Keratinocyte (primary cell): Measurements from ENCODE around the gene NTRK1. TPM values are rescaled to one million over a fixed set of nuclear protein-coding genes. Genes with fewer than 3 reads are reported as not detected.

Experiments used
- DNase-seq: peaks from one replicate; pipeline ENCODE4 v3.0.0-alpha.2; 2011; ENCODE audit warnings: low read depth, missing footprints, low spot score
- FAIRE-seq: peaks from 2 replicates; lab custom pipeline; 2011; peaks lifted over from hg19 to GRCh38; lab: Jason Lieb, UNC
- H2AFZ ChIP-seq: 2 replicates; pipeline ENCODE4 v1.6.0; 2012; ENCODE audit warnings: low read length, control low read depth, inconsistent platforms; ENCODE audit not compliant: control insufficient read depth
- H3K27ac ChIP-seq: 2 replicates; pipeline ENCODE4 v1.5.1; 2011; ENCODE audit warnings: low read length; ENCODE audit not compliant: control insufficient read depth, insufficient read depth
- H3K27me3 ChIP-seq: 3 replicates; pipeline ENCODE4 v1.6.0; 2011; ENCODE audit warnings: low read length; ENCODE audit not compliant: control insufficient read depth, insufficient read depth; ENCODE audit errors: extremely low read depth
- H3K36me3 ChIP-seq, 2 experiments: 2 replicates in 1 of 2; 3 replicates in 1 of 2; pipeline ENCODE4 v1.5.1; 2011; ENCODE audit warnings: low read length in 2 of 2, mild to moderate bottlenecking in 1 of 2; ENCODE audit not compliant: control insufficient read depth in 2 of 2, insufficient read depth in 2 of 2; ENCODE audit errors: extremely low read depth in 1 of 2
- H3K4me1 ChIP-seq: 3 replicates; pipeline ENCODE4 v1.5.1; 2011; ENCODE audit warnings: low read length; ENCODE audit not compliant: control insufficient read depth, insufficient read depth; ENCODE audit errors: extremely low read depth
- H3K4me2 ChIP-seq: 3 replicates; pipeline ENCODE4 v1.6.0; 2011; ENCODE audit warnings: low read depth, low read length; ENCODE audit not compliant: control insufficient read depth, insufficient read depth; ENCODE audit errors: extremely low read depth
- H3K4me3 ChIP-seq, 3 experiments: fragments of 200-600 bp in 1 of 3; sonication (generic) in 1 of 3; 2 replicates in 2 of 3; 3 replicates in 1 of 3; pipeline ENCODE4 v1.5.1; 2011 to 2016; ENCODE audit warnings: low read length in 3 of 3, mild to moderate bottlenecking in 3 of 3, control low read depth in 2 of 3, inconsistent platforms in 1 of 3, low read depth in 1 of 3, mixed read lengths in 1 of 3, mixed run types in 1 of 3, moderate library complexity in 1 of 3; ENCODE audit not compliant: control insufficient read depth in 2 of 3, insufficient read depth in 2 of 3; ENCODE audit errors: extremely low read depth in 1 of 3
- H3K79me2 ChIP-seq: 2 replicates; pipeline ENCODE4 v1.6.0; 2012; ENCODE audit warnings: low read length; ENCODE audit not compliant: control insufficient read depth, insufficient read depth
- H3K9ac ChIP-seq: 3 replicates; pipeline ENCODE4 v1.6.0; 2011; ENCODE audit warnings: low read length; ENCODE audit not compliant: control insufficient read depth, insufficient read depth; ENCODE audit errors: extremely low read depth
- H3K9me1 ChIP-seq: 3 replicates; pipeline ENCODE4 v1.6.0; 2011; ENCODE audit warnings: low read length; ENCODE audit not compliant: control insufficient read depth, insufficient read depth; ENCODE audit errors: extremely low read depth
- H3K9me3 ChIP-seq: 2 replicates; pipeline ENCODE4 v1.5.1; 2012; ENCODE audit warnings: low read depth, low read length; ENCODE audit not compliant: control insufficient read depth
- H4K20me1 ChIP-seq: 3 replicates; pipeline ENCODE4 v1.6.0; 2011; ENCODE audit warnings: low read length; ENCODE audit not compliant: control insufficient read depth, insufficient read depth; ENCODE audit errors: extremely low read depth
- EZH2 ChIP-seq: IDR thresholded peaks from one replicate; pipeline ENCODE4 v1.6.1; 2012; ENCODE audit warnings: inconsistent platforms, mild to moderate bottlenecking, low read length, moderate library complexity
- dilution Hi-C: fragments of 300-500 bp; cut with MboI; formaldehyde crosslinking; loops from one replicate; pipeline ENCODE4 v1.7.0; 2020; ENCODE audit warnings: low sequenced_read_pairs; ENCODE audit not compliant: extremely low pct_ligation_motif_present
- polyA plus RNA-seq, 5 experiments: library from polyadenylated mRNA; depleted of rRNA in 3 of 5; stranded (reverse) in 3 of 5; stranded (forward) in 1 of 5; unstranded in 1 of 5; fragments of >200 nt; gene quantifications; 1 replicate in 1 of 5; 2 replicates in 3 of 5; 3 replicates in 1 of 5; pipeline versions ENCODE4 v1.2.1 to v1.2.3, GENCODE V29; 2011 to 2012; ENCODE audit warnings: missing spikeins in 2 of 5, low read depth in 1 of 5, low replicate concordance in 1 of 5
- TF ChIP-seq, protein P1 (sequence below), 3 experiments: IDR thresholded peaks in 1 of 3; conservative IDR thresholded peaks in 1 of 3; optimal IDR thresholded peaks in 1 of 3; 2 replicates in 2 of 3; 3 replicates in 1 of 3; pipeline versions ENCODE3 to v1.5.1; 2011; ENCODE audit warnings: low read length in 3 of 3, mild to moderate bottlenecking in 3 of 3, moderate library complexity in 2 of 3, control low read depth in 1 of 3, inconsistent platforms in 1 of 3; ENCODE audit not compliant: insufficient read depth in 2 of 3; ENCODE audit errors: extremely low read depth in 1 of 3

NTRK1 gene
- polyA plus RNA-seq, 1 donor (not counting 4 experiments of a cell fraction or from before 2014, with no cell fraction given) = 0.03 TPM

DNA sequence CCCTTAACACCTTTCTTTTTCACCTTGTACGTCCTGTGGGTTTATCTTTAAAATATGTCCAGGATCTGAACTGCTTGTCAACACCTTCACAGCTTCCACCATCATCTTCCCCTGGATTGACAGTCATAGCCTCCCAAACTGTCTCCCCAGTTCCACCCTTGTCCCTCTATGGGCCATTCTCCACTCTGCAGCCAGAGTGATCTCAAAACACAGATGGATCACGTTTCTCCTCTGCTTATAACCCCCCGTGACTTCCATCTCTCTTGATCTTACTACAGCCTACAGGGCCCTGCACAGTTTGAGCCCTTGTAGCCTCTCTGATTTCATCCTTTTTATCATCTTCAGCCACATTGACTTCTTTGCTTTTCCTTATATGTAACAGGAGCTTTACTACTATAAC, 6.0 kb upstream of the NTRK1 start:
- DNase-seq (no peak), FAIRE-seq (no peak)
- peaks cover 60% of the 10 kb centered on the region for H3K27me3 ChIP-seq
- no peaks in the 10 kb centered on the region for H3K9me3 ChIP-seq
- no peak overlapping the region for H2AFZ ChIP-seq
- H3K4me2 ChIP-seq = no peak overlapping the region
- no peak overlapping the region for H3K27ac ChIP-seq
- no peaks in the 10 kb centered on the region for H3K79me2 ChIP-seq
- TF ChIP-seq, protein P1, sequence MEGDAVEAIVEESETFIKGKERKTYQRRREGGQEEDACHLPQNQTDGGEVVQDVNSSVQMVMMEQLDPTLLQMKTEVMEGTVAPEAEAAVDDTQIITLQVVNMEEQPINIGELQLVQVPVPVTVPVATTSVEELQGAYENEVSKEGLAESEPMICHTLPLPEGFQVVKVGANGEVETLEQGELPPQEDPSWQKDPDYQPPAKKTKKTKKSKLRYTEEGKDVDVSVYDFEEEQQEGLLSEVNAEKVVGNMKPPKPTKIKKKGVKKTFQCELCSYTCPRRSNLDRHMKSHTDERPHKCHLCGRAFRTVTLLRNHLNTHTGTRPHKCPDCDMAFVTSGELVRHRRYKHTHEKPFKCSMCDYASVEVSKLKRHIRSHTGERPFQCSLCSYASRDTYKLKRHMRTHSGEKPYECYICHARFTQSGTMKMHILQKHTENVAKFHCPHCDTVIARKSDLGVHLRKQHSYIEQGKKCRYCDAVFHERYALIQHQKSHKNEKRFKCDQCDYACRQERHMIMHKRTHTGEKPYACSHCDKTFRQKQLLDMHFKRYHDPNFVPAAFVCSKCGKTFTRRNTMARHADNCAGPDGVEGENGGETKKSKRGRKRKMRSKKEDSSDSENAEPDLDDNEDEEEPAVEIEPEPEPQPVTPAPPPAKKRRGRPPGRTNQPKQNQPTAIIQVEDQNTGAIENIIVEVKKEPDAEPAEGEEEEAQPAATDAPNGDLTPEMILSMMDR (optimal IDR thresholded peaks at IDR 0.05 in 1 of 3, IDR thresholded peaks at IDR 0.05 in 1 of 3, conservative IDR thresholded peaks at IDR 0.05 in 1 of 3; ENCODE audit: extremely low read depth in 1 of 3, insufficient read depth in 2 of 3, low read length in 3 of 3) = no peak
- no peak for TF ChIP-seq EZH2
- no peak overlapping the region for H3K9ac ChIP-seq
- dilution Hi-C loops = no loop called here
- no peak overlapping the region for H3K4me3 ChIP-seq
- H3K4me1 ChIP-seq = peaks cover 4% of the 10 kb centered on the region
- no peaks in the 10 kb centered on the region for H3K9me1 ChIP-seq
- H4K20me1 ChIP-seq = no peaks in the 10 kb centered on the region
- H3K36me3 ChIP-seq = no peaks in the 10 kb centered on the region

DNA sequence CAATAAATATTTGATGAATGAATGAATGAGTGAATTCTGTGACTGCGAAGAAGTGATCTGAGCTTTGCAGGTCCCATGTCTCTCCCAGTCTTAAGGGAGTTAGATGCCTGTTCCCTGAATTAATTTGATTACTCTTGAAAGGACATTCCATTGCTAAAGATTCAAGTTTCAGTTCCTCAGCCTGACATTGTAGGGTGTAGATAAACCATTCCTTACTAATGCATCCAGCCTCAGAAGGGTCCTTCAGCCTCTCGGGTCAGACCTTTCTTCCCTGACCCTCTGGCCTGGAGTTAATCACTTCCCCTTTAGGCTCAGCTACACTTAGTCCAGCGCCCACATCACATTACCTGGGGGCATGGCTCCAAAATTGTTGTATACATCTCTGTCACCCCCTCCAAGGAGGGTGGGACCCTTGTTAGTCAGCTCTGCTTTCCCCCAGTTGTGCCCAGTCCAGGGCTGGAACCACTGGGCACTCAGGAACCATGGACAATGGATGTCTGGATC, 4.3 kb upstream of the NTRK1 start:
- Histone ChIP-seq H3K79me2 (no peaks in the 10 kb centered on the region), H3K4me2 (no peak overlapping the region), H3K36me3 (no peaks in the 10 kb centered on the region), H3K9ac (no peak overlapping the region), H2AFZ (no peak overlapping the region), H3K27me3 (peaks cover 77% of the 10 kb centered on the region), H3K9me1 (no peaks in the 10 kb centered on the region), H3K27ac (no peak overlapping the region), H4K20me1 (no peaks in the 10 kb centered on the region), H3K4me1 (peaks cover 7% of the 10 kb centered on the region), H3K9me3 (no peaks in the 10 kb centered on the region), H3K4me3 (no peak overlapping the region)
- dilution Hi-C loops = no loop called here
- DNase-seq (no peak), FAIRE-seq (no peak)
- TF ChIP-seq, protein P1 (optimal IDR thresholded peaks at IDR 0.05 in 1 of 3, IDR thresholded peaks at IDR 0.05 in 1 of 3, conservative IDR thresholded peaks at IDR 0.05 in 1 of 3; ENCODE audit: extremely low read depth in 1 of 3, insufficient read depth in 2 of 3, low read length in 3 of 3) = no peak
- no peak for TF ChIP-seq EZH2
